Osteoblast (primary cell): Measurements from ENCODE around the gene LRRC3B. TPM values are rescaled to one million over a fixed set of nuclear protein-coding genes. Genes with fewer than 3 reads are reported as not detected.

ENCODE experiments used
- DNase-seq: peaks from one replicate; pipeline ENCODE4 v3.0.0; 2011; ENCODE audit warnings: low spot score, mixed read lengths; ENCODE audit not compliant: insufficient read length; ENCODE audit errors: missing footprints
- H2AFZ ChIP-seq: 2 replicates; pipeline ENCODE4 v1.6.0; 2011; ENCODE audit warnings: mild to moderate bottlenecking, low read length
- H3K27ac ChIP-seq: 2 replicates; pipeline ENCODE4 v1.5.1; 2011; ENCODE audit warnings: mild to moderate bottlenecking, low read depth, low read length, moderate library complexity
- H3K27me3 ChIP-seq: 2 replicates; pipeline ENCODE4 v1.6.0; 2012; ENCODE audit warnings: mild to moderate bottlenecking, control low read depth, inconsistent platforms, low read length, moderate library complexity; ENCODE audit not compliant: insufficient read depth
- H3K36me3 ChIP-seq: 2 replicates; pipeline ENCODE4 v1.5.1; 2011; ENCODE audit warnings: mild to moderate bottlenecking, low read length, control low read depth, moderate library complexity; ENCODE audit not compliant: insufficient read depth
- H3K4me1 ChIP-seq: 2 replicates; pipeline ENCODE4 v1.5.1; 2011; ENCODE audit warnings: mild to moderate bottlenecking, low read length, control low read depth, moderate library complexity; ENCODE audit not compliant: insufficient read depth
- H3K4me2 ChIP-seq: 2 replicates; pipeline ENCODE4 v1.6.0; 2011; ENCODE audit warnings: mild to moderate bottlenecking, low read length; ENCODE audit not compliant: insufficient read depth
- H3K4me3 ChIP-seq: fragments of 200-600 bp; sonication (generic); 3 replicates; pipeline ENCODE4 v1.5.1; 2012; ENCODE audit warnings: mild to moderate bottlenecking, low read length, inconsistent platforms; ENCODE audit not compliant: insufficient read depth
- H3K79me2 ChIP-seq: 2 replicates; pipeline ENCODE4 v1.6.0; 2012; ENCODE audit warnings: mild to moderate bottlenecking, low read length, control low read depth, inconsistent platforms; ENCODE audit not compliant: insufficient read depth
- H3K9me3 ChIP-seq: 2 replicates; pipeline ENCODE4 v1.5.1; 2011; ENCODE audit warnings: low read depth, low read length, control low read depth
- H4K20me1 ChIP-seq: 2 replicates; pipeline ENCODE4 v1.6.0; 2012; ENCODE audit warnings: mild to moderate bottlenecking, low read length, control low read depth; ENCODE audit not compliant: insufficient read depth
- total RNA-seq: library from RNA; depleted of rRNA; stranded (reverse); fragments of >200 nt; gene quantifications from 2 replicates; pipeline ENCODE4 v1.2.3, GENCODE V29; 2012
- TF ChIP-seq, protein P1 (sequence below): IDR thresholded peaks from 2 replicates; pipeline ENCODE4 v1.5.1; 2011; ENCODE audit warnings: mild to moderate bottlenecking, low read depth, low read length, moderate library complexity; ENCODE audit errors: extremely low read depth

Gene LRRC3B
- total RNA-seq, 1 donor, result not detected

DNA sequence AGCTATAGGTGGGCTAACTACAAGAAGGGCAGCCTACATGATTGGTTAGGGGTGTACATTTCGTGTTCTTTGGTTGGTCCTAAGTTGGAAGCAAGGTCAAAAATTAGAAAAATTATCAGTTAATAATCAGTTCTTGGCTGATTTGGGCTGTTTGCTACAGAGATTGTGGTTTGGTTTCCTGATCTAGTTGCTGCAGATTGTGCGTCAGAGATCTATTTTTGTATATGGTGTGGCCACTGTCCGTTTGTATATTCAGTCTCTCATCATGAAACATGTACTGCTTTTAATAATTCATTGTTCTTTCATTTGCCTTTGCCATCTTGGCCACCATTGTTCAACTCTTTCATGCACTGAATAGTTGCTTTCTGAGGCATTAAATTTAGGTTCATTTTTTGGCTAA lies 80.9 kb downstream of the LRRC3B start:
- no peaks in the 10 kb centered on the region for H3K4me1 ChIP-seq
- no peaks in the 10 kb centered on the region for H3K27me3 ChIP-seq
- no peak overlapping the region for H3K4me3 ChIP-seq
- no peak for DNase-seq
- no peak overlapping the region for H2AFZ ChIP-seq
- H3K79me2 ChIP-seq, result no peaks in the 10 kb centered on the region
- H3K4me2 ChIP-seq, result no peak overlapping the region
- no peaks in the 10 kb centered on the region for H4K20me1 ChIP-seq
- TF ChIP-seq, protein P1, sequence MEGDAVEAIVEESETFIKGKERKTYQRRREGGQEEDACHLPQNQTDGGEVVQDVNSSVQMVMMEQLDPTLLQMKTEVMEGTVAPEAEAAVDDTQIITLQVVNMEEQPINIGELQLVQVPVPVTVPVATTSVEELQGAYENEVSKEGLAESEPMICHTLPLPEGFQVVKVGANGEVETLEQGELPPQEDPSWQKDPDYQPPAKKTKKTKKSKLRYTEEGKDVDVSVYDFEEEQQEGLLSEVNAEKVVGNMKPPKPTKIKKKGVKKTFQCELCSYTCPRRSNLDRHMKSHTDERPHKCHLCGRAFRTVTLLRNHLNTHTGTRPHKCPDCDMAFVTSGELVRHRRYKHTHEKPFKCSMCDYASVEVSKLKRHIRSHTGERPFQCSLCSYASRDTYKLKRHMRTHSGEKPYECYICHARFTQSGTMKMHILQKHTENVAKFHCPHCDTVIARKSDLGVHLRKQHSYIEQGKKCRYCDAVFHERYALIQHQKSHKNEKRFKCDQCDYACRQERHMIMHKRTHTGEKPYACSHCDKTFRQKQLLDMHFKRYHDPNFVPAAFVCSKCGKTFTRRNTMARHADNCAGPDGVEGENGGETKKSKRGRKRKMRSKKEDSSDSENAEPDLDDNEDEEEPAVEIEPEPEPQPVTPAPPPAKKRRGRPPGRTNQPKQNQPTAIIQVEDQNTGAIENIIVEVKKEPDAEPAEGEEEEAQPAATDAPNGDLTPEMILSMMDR, result no peak
- H3K27ac ChIP-seq, result no peak overlapping the region
- H3K36me3 ChIP-seq, result no peaks in the 10 kb centered on the region
- H3K9me3 ChIP-seq, result peaks cover 2% of the 10 kb centered on the region

DNA sequence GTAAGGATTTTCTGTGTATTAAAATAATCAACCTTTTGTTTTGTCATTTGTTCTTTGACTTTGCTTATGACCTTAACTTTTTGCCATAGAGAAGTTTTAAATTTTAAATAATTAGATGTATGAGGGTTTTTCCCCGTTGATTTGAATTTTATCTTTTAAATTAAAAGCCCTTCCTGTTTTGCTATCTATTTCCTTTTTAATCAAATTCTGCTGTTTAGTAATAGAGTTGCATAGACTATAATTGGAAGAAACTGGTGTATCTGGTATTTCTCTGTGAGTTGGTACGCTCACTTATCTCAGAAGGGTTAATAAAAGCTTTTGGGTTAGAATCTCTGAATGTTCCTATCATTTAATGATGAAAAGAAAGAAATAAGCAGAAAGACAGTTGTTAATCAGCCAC lies 82.2 kb downstream of the LRRC3B start:
- H3K4me1 ChIP-seq, result no peaks in the 10 kb centered on the region
- no peak overlapping the region for H3K4me3 ChIP-seq
- H3K27me3 ChIP-seq, result no peaks in the 10 kb centered on the region
- H3K9me3 ChIP-seq, result peaks cover 2% of the 10 kb centered on the region
- no peaks in the 10 kb centered on the region for H3K36me3 ChIP-seq
- H2AFZ ChIP-seq, result no peak overlapping the region
- no peak overlapping the region for H3K27ac ChIP-seq
- H3K79me2 ChIP-seq, result no peaks in the 10 kb centered on the region
- no peaks in the 10 kb centered on the region for H4K20me1 ChIP-seq
- H3K4me2 ChIP-seq, result no peak overlapping the region
- DNase-seq, result no peak
- TF ChIP-seq, protein P1, result no peak

DNA sequence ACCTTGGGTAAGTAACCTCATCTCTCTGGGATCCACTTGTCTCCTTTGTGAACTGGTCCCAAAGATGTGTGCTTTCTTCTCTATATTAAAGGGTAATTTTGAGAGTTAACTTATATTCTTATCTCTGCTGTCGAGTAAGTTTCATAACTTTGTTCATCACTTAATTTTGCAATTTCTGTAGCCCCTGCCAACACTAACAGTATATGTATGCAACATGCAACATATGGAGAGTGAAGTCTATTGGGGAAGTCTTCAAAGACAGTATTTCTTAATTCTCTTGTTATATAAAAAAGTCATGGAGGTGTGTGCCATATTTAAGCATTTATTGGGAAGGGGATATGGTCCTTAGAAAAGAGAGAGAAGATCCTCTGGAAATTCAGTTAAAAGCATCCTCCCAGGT lies 85.9 kb downstream of the LRRC3B start:
- TF ChIP-seq, protein P1, result no peak
- Histone ChIP-seq H3K36me3 (no peaks in the 10 kb centered on the region), H3K9me3 (no peaks in the 10 kb centered on the region), H3K4me3 (no peak overlapping the region), H3K27ac (no peak overlapping the region), H3K27me3 (no peaks in the 10 kb centered on the region), H2AFZ (no peak overlapping the region), H3K4me2 (no peak overlapping the region), H3K79me2 (no peaks in the 10 kb centered on the region), H3K4me1 (no peaks in the 10 kb centered on the region), H4K20me1 (no peaks in the 10 kb centered on the region)
- DNase-seq, result no peak

DNA sequence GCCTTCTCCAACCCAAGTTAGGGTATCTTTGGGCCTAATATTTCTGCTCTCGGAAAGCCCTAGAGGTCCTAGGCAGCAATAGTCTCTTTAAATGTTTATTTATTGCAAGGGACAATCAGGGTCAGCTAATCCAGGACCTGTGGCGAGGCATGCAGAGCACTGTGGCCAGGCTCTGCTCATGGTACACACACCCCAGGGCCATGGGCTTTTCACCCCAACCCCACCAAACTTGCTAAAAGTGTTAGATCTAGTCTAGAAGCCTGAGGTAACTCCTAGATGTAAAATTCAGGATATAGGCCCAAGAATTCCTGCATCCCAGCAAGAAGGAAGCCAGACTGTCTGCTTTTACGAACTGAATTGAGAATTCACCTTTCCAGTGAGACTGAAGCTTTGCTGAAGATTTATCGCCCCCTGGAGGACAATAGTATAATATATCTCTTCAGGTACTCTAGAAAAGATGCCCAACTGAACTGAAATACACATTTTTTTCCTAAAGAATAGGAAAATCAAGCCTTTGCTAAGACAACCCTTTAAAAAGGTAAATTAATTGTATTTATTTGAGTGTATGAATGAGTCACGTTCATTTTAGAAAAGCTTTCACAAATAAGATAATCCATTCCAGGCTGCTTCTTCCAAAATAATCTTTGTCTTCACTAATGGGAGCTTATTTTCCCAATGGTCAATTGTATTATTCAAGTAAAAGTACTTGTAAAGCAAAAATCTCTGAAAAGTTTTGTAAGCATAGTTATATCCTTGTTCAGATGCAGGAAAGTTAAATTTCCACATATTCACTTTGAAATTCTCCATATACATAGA lies 89.8 kb downstream of the LRRC3B start:
- Histone ChIP-seq H3K4me3 (no peak overlapping the region), H3K36me3 (no peaks in the 10 kb centered on the region), H3K4me1 (no peaks in the 10 kb centered on the region), H3K9me3 (no peaks in the 10 kb centered on the region), H3K79me2 (no peaks in the 10 kb centered on the region), H3K27me3 (no peaks in the 10 kb centered on the region), H3K27ac (no peak overlapping the region), H4K20me1 (no peaks in the 10 kb centered on the region), H2AFZ (no peak overlapping the region), H3K4me2 (no peak overlapping the region)
- TF ChIP-seq, protein P1, result peak; percentile 32
- no peak for DNase-seq
